HFFc6 (cell line): ENCODE measurements around the gene IFNAR2. TPM values are rescaled to one million over a fixed set of nuclear protein-coding genes. Genes with fewer than 3 reads are reported as not detected.
"Not testable (repeated sequence)": the region's sequence is repeated elsewhere in the genome, so short reads cannot be mapped to it uniquely, and the experiment has no call there.

Source experiments
- DNase-seq: peaks from one replicate; pipeline ENCODE4 v3.0.0-alpha.2; 2018
- H3K27ac Mint-ChIP-seq: 2 replicates; pipeline ENCODE4 v1.8.0; 2020; ENCODE audit warnings: mild to moderate bottlenecking, mixed read lengths
- H3K27me3 Mint-ChIP-seq: 2 replicates; pipeline ENCODE4 v1.8.0; 2021; ENCODE audit warnings: mild to moderate bottlenecking, moderate library complexity, mixed read lengths; ENCODE audit not compliant: insufficient read depth
- H3K36me3 Mint-ChIP-seq: 2 replicates; pipeline ENCODE4 v1.8.0; 2021; ENCODE audit warnings: low read depth, mixed read lengths
- H3K4me1 Mint-ChIP-seq: 2 replicates; pipeline ENCODE4 v1.8.0; 2020; ENCODE audit warnings: low read depth, mixed read lengths
- H3K4me3 Mint-ChIP-seq: 2 replicates; pipeline ENCODE4 v1.8.0; 2020; ENCODE audit warnings: mild to moderate bottlenecking, moderate library complexity, mixed read lengths
- H3K9me3 Mint-ChIP-seq: 2 replicates; pipeline ENCODE4 v1.8.0; 2020; ENCODE audit warnings: mild to moderate bottlenecking, mixed read lengths
- total RNA-seq, 6 experiments: library from RNA; stranded (reverse); fragmentation: NEBNext Ultra II Directional; extraction: Animal tissue kit (Norgen Biotek cat#: 25700); gene quantifications; 2 replicates in 1 of 6; 3 replicates in 5 of 6; pipeline ENCODE4 v1.2.3, GENCODE V29; 2021
- TF ChIP-seq, protein P1 (sequence below): fragments of 200-600 bp; sonication (generic); IDR thresholded peaks from 2 replicates; pipeline ENCODE4 v1.5.0; 2021; ENCODE audit warnings: antibody characterized with exemption, mild to moderate bottlenecking

Gene IFNAR2
- total RNA-seq, 6 experiments from 2014 or later: 8.0 to 14.6 (median 11.0) TPM

- no peak for DNase-seq
- Mint-ChIP-seq H3K4me3 (no peak overlapping the region), H3K9me3 (no peaks in the 10 kb centered on the region), H3K4me1 (no peaks in the 10 kb centered on the region), H3K27me3 (no peaks in the 10 kb centered on the region), H3K27ac (no peak overlapping the region), H3K36me3 (peaks cover 34% of the 10 kb centered on the region)
- TF ChIP-seq, protein P1, sequence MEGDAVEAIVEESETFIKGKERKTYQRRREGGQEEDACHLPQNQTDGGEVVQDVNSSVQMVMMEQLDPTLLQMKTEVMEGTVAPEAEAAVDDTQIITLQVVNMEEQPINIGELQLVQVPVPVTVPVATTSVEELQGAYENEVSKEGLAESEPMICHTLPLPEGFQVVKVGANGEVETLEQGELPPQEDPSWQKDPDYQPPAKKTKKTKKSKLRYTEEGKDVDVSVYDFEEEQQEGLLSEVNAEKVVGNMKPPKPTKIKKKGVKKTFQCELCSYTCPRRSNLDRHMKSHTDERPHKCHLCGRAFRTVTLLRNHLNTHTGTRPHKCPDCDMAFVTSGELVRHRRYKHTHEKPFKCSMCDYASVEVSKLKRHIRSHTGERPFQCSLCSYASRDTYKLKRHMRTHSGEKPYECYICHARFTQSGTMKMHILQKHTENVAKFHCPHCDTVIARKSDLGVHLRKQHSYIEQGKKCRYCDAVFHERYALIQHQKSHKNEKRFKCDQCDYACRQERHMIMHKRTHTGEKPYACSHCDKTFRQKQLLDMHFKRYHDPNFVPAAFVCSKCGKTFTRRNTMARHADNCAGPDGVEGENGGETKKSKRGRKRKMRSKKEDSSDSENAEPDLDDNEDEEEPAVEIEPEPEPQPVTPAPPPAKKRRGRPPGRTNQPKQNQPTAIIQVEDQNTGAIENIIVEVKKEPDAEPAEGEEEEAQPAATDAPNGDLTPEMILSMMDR: no peak
These were observed 16.8 kb downstream of the IFNAR2 start for GRCh38 chr21:33246506-33246905.

DNA sequence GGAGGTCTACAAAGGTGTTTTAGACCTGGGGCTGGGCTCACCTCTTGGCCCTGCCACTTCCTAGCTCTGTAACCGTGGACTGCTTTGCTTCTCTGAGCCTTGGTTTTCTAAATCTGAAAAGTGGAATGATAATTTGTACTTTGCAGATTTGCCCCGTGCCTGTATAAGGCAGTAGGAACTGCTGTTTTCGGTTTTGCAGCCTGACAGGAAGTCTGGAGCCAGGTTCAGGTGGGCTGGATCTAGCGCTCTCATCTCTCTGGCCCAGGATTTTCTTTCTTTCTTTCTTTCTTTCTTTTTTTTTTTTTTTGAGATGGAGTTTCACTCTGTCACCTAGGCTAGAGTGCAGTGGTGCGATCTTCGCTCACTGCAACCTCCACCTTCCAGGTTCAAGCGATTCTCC lies 17.2 kb downstream of the IFNAR2 start:
- DNase-seq: no peak
- TF ChIP-seq, protein P1: no peak
- H3K4me1 Mint-ChIP-seq: no peaks in the 10 kb centered on the region
- H3K27me3 Mint-ChIP-seq: no peaks in the 10 kb centered on the region
- H3K36me3 Mint-ChIP-seq: peaks cover 34% of the 10 kb centered on the region
- no peaks in the 10 kb centered on the region for H3K9me3 Mint-ChIP-seq
- H3K4me3 Mint-ChIP-seq: no peak overlapping the region
- no peak overlapping the region for H3K27ac Mint-ChIP-seq

DNA sequence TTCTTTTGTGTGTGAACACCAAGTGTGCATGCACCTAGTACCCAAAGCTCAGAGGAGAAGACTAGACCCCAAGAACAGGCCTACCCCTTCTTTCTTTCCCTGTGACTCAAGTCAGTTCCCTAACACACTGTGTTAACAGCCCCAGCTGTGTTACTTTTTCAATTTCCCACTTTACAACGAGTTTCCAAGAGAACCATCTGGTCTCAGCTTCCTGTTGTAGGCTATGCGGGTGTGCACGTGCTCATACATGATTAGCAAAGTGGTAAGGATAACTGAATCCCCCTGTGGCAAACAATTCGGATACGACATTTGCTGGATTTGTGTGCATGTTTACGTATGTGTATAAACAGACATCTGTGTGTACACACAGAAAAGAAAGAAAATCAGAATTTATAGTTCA lies 17.9 kb downstream of the IFNAR2 start:
- H3K27ac Mint-ChIP-seq: no peak overlapping the region
- H3K4me1 Mint-ChIP-seq: no peaks in the 10 kb centered on the region
- TF ChIP-seq, protein P1: no peak
- H3K9me3 Mint-ChIP-seq: no peaks in the 10 kb centered on the region
- H3K27me3 Mint-ChIP-seq: no peaks in the 10 kb centered on the region
- peaks cover 34% of the 10 kb centered on the region for H3K36me3 Mint-ChIP-seq
- no peak for DNase-seq
- H3K4me3 Mint-ChIP-seq: no peak overlapping the region

GRCh38 chr21:33249331-33250002 lies 19.7 kb downstream of the IFNAR2 start:
- no peak overlapping the region for H3K4me3 Mint-ChIP-seq
- no peaks in the 10 kb centered on the region for H3K9me3 Mint-ChIP-seq
- TF ChIP-seq, protein P1: no peak
- H3K27ac Mint-ChIP-seq: no peak overlapping the region
- DNase-seq: no peak
- no peaks in the 10 kb centered on the region for H3K4me1 Mint-ChIP-seq
- H3K27me3 Mint-ChIP-seq: no peaks in the 10 kb centered on the region
- peaks cover 29% of the 10 kb centered on the region for H3K36me3 Mint-ChIP-seq

GRCh38 chr21:33251119-33251518 lies 21.4 kb downstream of the IFNAR2 start:
- Mint-ChIP-seq H3K9me3 (no peaks in the 10 kb centered on the region), H3K4me1 (no peaks in the 10 kb centered on the region), H3K27me3 (no peaks in the 10 kb centered on the region; the same call in 1 of the 2 replicates), H3K4me3 (no peak overlapping the region), H3K36me3 (peaks cover 18% of the 10 kb centered on the region), H3K27ac (no peak overlapping the region)
- DNase-seq: no peak
- TF ChIP-seq, protein P1: no peak

- DNase-seq, H3K4me1 Mint-ChIP-seq, H3K27ac Mint-ChIP-seq, H3K4me3 Mint-ChIP-seq, H3K27me3 Mint-ChIP-seq, H3K9me3 Mint-ChIP-seq: not testable (repeated sequence)
- peaks cover 20% of the 10 kb centered on the region for H3K36me3 Mint-ChIP-seq
These were observed 23.6 kb downstream of the IFNAR2 start for GRCh38 chr21:33253382-33253781.
